ENCODE measurements around the gene STK32C.

The STK32C gene

DNA sequence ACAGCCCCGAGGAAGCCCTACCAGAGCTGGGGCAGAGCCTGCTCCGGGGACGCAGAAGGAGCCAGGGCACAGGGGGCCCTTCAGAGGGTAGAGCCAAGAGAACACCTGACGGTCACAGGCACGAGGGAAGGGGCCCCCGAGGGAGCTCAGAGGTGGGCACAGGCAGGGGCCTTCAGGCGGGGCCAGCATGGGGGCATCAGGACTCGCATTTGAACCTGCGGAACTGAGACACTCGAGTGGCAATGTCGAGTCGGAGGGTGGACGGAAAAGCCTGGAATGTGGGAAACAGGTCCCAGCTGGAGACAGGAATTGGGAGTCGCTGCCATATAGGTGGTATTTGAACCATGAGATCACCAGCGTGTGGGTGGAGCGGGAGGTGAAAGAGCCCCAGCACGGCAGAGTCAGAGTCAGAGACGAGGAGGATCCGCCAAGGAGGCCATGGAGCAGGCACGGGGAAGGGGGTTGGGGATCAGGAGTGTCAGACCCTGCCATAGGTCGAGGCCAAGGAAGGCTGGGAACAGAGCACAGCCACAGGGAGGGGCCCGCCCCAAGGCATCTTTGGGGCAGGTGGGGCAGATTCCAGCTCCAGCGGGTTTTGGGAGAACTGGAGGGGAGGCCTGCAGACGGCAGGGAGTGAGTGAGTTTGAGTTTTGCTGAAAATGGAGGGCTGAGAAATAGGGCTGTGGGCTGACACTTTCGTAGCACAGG, 13.8 kb downstream of the STK32C start:
- no peak overlapping the region for H3K27ac ChIP-seq (ENCODE audit: low read length)
- H3K4me3 ChIP-seq (ENCODE audit: low read length) = no peak overlapping the region
- DNase-seq (ENCODE audit: low read depth, low spot score) = no peak
- H3K4me1 ChIP-seq (ENCODE audit: control insufficient read depth, insufficient read depth, low read length) = peaks cover 9% of the 10 kb centered on the region
- WGBS (ENCODE audit: insufficient coverage, insufficient read length) = no CpG with 5 or more reads among the region's 25 CpGs
- no peaks in the 10 kb centered on the region for H3K27me3 ChIP-seq (ENCODE audit: control insufficient read depth, insufficient read depth, low read length)
- H3K36me3 ChIP-seq (ENCODE audit: control insufficient read depth, insufficient read depth, low read length) = no peaks in the 10 kb centered on the region
- H3K9me3 ChIP-seq (ENCODE audit: control insufficient read depth, insufficient read depth, low read length) = no peaks in the 10 kb centered on the region

DNA sequence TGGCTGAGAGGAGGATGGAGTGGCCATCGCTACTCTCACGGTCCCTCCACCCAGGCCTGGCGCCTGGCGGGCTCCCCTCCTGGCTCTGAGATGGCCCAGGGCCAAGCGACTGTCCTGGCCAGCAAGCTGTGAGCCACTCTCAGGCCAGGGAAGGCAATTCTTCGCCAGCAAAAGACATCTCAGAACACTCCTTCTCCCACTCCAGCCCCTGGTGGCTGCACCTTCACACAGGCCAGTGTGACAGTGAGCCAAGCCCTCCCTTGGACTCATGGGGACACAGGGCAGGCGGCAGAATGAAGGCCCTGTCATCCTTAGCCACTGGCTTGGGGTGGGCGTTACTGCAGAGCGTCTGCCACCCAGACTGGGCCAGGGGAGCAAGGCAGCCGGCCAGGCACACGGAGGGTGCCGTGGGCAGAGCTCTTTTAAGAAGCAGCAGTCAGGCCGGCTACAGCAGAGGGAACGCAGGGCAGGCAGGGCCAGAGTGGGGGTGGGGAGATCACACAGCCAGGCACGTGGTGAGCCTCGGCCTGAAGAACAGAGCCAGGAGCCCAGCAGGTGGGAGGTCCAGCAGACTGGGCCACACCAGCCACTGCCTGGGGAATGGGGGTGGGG, 14.4 kb downstream of the STK32C start:
- no peaks in the 10 kb centered on the region for H3K27me3 ChIP-seq (ENCODE audit: control insufficient read depth, insufficient read depth, low read length)
- no peaks in the 10 kb centered on the region for H3K9me3 ChIP-seq (ENCODE audit: control insufficient read depth, insufficient read depth, low read length)
- no CpG with 5 or more reads among the region's 16 CpGs for WGBS (ENCODE audit: insufficient coverage, insufficient read length)
- no peaks in the 10 kb centered on the region for H3K36me3 ChIP-seq (ENCODE audit: control insufficient read depth, insufficient read depth, low read length)
- peaks cover 9% of the 10 kb centered on the region for H3K4me1 ChIP-seq (ENCODE audit: control insufficient read depth, insufficient read depth, low read length)
- no peak overlapping the region for H3K27ac ChIP-seq (ENCODE audit: low read length)
- no peak for DNase-seq (ENCODE audit: low read depth, low spot score)
- no peak overlapping the region for H3K4me3 ChIP-seq (ENCODE audit: low read length)

DNA sequence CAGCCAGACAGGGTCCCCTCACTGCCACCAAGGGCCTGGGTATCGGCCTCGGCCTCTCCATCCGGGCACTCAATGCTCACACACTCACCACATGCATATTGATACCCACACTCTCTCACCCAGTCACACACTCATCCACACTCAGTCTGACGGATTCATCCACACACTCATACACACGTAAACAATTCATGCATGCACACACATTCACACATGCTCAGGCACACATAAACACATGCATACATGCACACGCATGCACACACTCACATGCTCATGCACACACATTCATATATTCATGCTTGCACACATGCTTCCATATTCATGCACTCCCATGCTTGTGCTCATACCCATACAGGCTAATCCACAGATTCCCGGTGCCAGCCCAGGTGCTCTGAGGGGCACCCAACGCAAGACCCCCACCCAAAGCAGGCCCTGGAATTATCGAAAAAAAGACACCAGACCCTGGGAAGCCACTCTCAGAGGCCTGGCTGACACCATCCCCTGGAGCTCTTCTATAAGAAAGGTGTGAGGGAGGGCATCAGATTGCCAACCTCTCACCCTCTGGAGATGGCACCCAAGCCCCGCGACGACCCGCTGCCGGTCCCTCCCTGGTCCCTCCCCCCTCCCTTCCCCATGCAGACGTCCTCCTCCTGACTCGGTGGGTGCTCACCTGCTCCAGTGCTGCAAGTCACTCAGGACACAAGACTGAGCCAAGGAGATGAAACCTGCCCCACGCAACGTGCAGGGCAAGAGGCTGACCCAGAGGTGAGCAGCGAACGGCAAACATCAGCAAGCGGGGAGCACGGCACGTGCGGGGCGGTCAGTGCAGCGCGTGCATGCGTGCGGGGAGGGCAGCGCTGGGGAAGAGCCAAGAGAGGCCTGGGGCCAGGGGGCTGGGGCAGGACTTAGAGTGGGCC, 15.2 kb downstream of the STK32C start:
- DNase-seq (ENCODE audit: low read depth, low spot score) = no peak
- WGBS (ENCODE audit: insufficient coverage, insufficient read length) = 100% methylated on average over 2 of the region's 30 CpGs
- no peaks in the 10 kb centered on the region for H3K36me3 ChIP-seq (ENCODE audit: control insufficient read depth, insufficient read depth, low read length)
- H3K4me3 ChIP-seq (ENCODE audit: low read length) = no peak overlapping the region
- H3K4me1 ChIP-seq (ENCODE audit: control insufficient read depth, insufficient read depth, low read length) = peaks cover 5% of the 10 kb centered on the region
- no peaks in the 10 kb centered on the region for H3K27me3 ChIP-seq (ENCODE audit: control insufficient read depth, insufficient read depth, low read length)
- no peak overlapping the region for H3K27ac ChIP-seq (ENCODE audit: low read length)
- H3K9me3 ChIP-seq (ENCODE audit: control insufficient read depth, insufficient read depth, low read length) = no peaks in the 10 kb centered on the region

DNA sequence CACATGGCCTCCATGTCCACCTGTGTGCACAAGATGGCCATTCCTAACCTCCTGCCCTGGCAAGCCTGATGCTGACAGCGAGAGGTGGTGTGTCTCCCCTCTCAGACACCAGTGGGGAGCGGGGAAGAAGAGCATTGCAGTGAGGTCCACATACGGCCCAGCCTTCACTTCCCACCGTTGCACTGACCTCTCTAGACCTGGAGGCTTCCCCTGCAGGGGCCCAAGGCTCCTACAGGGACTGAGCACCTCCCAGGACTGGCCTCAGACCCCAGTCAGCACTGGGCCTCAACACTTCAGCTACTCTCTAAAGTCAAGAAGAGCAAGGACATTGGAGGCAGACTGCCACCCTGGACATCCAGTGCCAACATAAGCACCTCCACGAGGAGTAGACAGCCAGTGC, 15.9 kb downstream of the STK32C start:
- no CpG with 5 or more reads among the region's 5 CpGs for WGBS (ENCODE audit: insufficient coverage, insufficient read length)
- no peaks in the 10 kb centered on the region for H3K9me3 ChIP-seq (ENCODE audit: control insufficient read depth, insufficient read depth, low read length)
- no peak for DNase-seq (ENCODE audit: low read depth, low spot score)
- H3K4me1 ChIP-seq (ENCODE audit: control insufficient read depth, insufficient read depth, low read length) = peaks cover 5% of the 10 kb centered on the region
- no peaks in the 10 kb centered on the region for H3K36me3 ChIP-seq (ENCODE audit: control insufficient read depth, insufficient read depth, low read length)
- no peaks in the 10 kb centered on the region for H3K27me3 ChIP-seq (ENCODE audit: control insufficient read depth, insufficient read depth, low read length)
- no peak overlapping the region for H3K27ac ChIP-seq (ENCODE audit: low read length)
- H3K4me3 ChIP-seq (ENCODE audit: low read length) = no peak overlapping the region

DNA sequence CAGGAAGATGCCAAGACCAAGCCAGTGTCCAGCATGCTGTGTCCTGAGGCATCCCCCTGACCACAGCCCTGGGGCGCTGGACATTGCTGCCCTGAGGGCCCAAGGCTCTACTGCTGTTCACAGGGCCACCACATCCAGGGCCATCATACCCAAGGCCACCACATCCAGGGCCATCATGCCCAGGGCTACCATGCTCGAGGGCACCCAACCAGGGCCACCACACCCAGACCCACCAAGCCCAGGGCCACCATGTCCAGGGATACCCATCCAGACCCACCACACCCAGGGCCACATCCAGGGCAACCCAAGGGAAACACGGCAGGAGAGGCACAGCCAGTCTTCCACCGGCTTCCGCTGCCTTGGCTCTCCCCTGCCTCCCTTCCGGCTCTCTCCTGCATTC, 17.1 kb downstream of the STK32C start:
- peaks cover 5% of the 10 kb centered on the region for H3K4me1 ChIP-seq (ENCODE audit: control insufficient read depth, insufficient read depth, low read length)
- H3K36me3 ChIP-seq (ENCODE audit: control insufficient read depth, insufficient read depth, low read length) = no peaks in the 10 kb centered on the region
- H3K9me3 ChIP-seq (ENCODE audit: control insufficient read depth, insufficient read depth, low read length) = no peaks in the 10 kb centered on the region
- no CpG with 5 or more reads among the region's 6 CpGs for WGBS (ENCODE audit: insufficient coverage, insufficient read length)
- DNase-seq (ENCODE audit: low read depth, low spot score) = no peak
- H3K27me3 ChIP-seq (ENCODE audit: control insufficient read depth, insufficient read depth, low read length) = no peaks in the 10 kb centered on the region
- H3K27ac ChIP-seq (ENCODE audit: low read length) = no peak overlapping the region
- no peak overlapping the region for H3K4me3 ChIP-seq (ENCODE audit: low read length)

DNA sequence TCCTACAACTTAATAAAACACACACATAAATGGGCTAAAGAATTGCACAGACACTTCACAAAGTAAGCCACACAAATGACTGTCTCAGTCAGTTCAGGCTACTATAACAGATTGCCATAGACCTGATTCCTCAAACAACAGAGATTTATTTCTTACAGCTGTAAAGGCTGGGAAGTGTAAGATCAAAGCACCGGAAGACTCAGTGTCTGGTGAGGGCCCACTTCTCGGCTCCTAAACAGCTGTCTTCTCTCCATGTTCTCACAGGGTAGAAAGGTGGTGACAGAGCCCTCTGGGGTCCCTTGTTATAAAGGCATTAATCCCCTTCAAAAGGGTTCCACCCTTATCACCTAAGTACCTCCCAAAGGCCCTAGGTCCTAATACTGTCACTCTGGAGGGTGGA, 18.3 kb downstream of the STK32C start:
- no CpG with 5 or more reads among the region's 2 CpGs for WGBS (ENCODE audit: insufficient coverage, insufficient read length)
- H3K4me3 ChIP-seq (ENCODE audit: low read length) = no peak overlapping the region
- no peaks in the 10 kb centered on the region for H3K9me3 ChIP-seq (ENCODE audit: control insufficient read depth, insufficient read depth, low read length)
- no peak overlapping the region for H3K27ac ChIP-seq (ENCODE audit: low read length)
- H3K4me1 ChIP-seq (ENCODE audit: control insufficient read depth, insufficient read depth, low read length) = peaks cover 5% of the 10 kb centered on the region
- no peak for DNase-seq (ENCODE audit: low read depth, low spot score)
- H3K36me3 ChIP-seq (ENCODE audit: control insufficient read depth, insufficient read depth, low read length) = no peaks in the 10 kb centered on the region
- H3K27me3 ChIP-seq (ENCODE audit: control insufficient read depth, insufficient read depth, low read length) = no peaks in the 10 kb centered on the region

DNA sequence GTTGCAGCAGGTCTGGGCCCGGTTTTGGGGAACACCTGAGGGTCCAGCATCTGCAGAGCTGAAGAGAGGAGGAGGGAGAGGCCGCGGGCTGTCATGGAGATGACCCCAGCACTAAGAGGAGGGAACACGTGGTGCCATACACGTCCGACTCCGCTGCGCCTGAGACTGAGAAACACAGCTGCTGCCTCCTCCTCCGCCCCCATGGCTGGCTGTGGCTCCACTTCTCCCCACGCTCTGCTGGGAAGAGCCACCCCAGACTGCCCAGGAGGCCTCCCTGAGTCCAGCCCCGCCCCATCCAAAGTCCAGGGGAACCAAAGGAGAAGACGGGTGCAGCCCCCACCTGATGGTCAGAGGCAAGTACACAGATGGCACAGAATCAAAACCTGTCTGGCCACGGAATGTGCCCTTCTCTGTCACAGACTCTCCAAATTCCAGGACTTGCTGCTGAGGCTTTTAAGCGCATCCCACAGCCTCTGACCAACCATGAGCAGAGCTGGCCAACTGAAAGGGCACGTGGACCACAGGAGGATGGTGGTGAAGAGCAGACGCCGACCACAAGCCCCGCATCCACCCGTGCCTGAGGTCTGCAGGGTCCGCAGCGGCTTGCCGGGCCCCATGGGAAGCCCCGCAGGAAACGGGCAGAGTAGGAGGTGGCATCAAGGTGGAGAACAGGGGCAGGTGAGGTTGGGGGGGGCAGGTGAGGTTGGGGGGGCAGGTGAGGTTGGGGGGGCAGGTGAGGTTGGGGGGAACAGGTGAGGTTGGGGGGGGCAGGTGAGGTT, 24.0 kb downstream of the STK32C start:
- Histone ChIP-seq H3K9me3 (ENCODE audit: control insufficient read depth, insufficient read depth, low read length) (no peaks in the 10 kb centered on the region), H3K4me1 (ENCODE audit: control insufficient read depth, insufficient read depth, low read length) (no peaks in the 10 kb centered on the region), H3K27ac (ENCODE audit: low read length) (no peak overlapping the region), H3K27me3 (ENCODE audit: control insufficient read depth, insufficient read depth, low read length) (no peaks in the 10 kb centered on the region), H3K36me3 (ENCODE audit: control insufficient read depth, insufficient read depth, low read length) (no peaks in the 10 kb centered on the region), H3K4me3 (ENCODE audit: low read length) (no peak overlapping the region)
- no peak for DNase-seq (ENCODE audit: low read depth, low spot score)
- WGBS (ENCODE audit: insufficient coverage, insufficient read length) = no CpG with 5 or more reads among the region's 24 CpGs

DNA sequence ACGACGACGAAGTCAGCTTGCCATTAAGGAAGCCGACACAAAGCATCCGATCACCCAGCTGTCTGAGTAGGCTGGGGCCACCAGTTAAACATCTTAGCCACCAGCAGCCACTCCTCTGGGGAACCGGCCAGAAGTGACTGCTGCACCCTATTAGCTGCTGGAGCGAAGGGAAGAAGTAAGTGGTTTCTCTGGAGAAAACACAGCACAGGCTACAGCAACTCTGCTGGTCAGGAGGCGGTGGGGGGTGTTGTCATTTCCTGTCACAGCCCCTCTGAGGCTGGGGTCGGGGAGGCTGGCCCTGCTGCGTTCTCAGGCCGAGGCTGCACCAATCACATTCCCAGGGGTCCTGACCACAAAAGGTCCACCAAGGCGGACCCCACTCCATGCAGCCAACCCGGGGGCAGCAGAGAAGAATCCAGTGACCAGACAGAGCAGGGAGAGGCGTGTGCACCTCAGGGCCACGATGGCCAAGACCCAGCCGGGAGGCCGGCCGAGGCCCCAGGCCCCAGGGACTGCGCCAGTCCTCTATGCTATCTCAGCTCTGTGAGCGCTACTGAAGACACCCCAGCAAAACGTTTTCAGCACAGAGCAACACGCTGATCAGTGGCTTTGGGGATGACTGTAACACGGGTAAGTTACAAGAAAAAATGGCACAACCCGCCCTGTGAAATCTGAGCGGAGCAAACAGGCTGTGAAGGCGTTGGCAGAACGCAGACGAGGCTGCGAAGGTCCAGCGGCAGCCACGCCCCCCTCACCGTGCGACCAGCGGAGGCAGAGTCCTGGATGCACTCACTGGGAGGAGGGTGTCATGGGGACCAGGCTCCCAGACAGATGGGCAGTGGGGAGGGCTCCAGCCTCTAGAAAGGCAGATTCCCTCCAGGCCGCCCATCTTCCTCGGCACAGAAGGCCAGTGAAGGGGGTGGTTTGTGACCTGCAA, 24.8 kb downstream of the STK32C start:
- WGBS (ENCODE audit: insufficient coverage, insufficient read length) = no CpG with 5 or more reads among the region's 36 CpGs
- H3K4me3 ChIP-seq (ENCODE audit: low read length) = no peak overlapping the region
- H3K9me3 ChIP-seq (ENCODE audit: control insufficient read depth, insufficient read depth, low read length) = no peaks in the 10 kb centered on the region
- no peak for DNase-seq (ENCODE audit: low read depth, low spot score)
- no peaks in the 10 kb centered on the region for H3K36me3 ChIP-seq (ENCODE audit: control insufficient read depth, insufficient read depth, low read length)
- H3K27ac ChIP-seq (ENCODE audit: low read length) = no peak overlapping the region
- no peaks in the 10 kb centered on the region for H3K27me3 ChIP-seq (ENCODE audit: control insufficient read depth, insufficient read depth, low read length)
- no peaks in the 10 kb centered on the region for H3K4me1 ChIP-seq (ENCODE audit: control insufficient read depth, insufficient read depth, low read length)

DNA sequence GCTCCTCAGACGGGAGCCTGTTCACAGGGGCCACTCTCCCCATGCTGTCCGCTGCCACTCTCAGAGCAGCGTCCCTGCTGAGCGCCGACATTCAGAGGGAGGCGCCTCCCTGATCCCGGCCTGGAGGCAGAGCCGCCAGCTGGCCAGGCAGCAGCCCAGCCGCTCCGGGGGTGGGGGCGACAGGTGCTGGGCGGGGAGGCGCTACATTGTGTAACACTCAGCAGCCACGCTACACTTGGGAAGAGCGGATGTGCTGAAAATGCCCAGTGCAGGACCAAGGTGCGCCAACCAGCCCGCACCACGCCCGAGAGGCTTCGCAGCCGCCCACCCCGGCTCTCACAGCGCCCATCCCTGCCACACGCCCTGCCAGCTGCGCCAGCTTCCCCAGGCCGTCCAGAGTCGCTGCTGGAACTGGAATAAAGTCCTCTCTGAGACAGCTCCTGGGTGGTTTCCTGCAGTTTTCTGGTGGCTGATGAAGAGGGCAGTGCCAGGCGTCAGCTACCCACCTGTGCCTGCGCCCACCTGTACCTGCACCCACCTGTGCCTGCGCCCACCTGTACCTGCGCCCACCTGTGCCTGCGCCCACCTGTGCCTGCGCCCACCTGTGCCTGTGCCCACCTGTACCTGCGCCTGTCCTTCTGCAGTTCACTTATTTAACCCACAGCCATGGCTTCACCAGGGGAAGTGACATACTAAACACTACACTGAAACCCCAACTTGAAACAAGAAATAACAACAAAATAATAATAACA, 25.7 kb downstream of the STK32C start:
- Histone ChIP-seq H3K27me3 (ENCODE audit: control insufficient read depth, insufficient read depth, low read length) (no peaks in the 10 kb centered on the region), H3K27ac (ENCODE audit: low read length) (no peak overlapping the region), H3K9me3 (ENCODE audit: control insufficient read depth, insufficient read depth, low read length) (no peaks in the 10 kb centered on the region), H3K4me3 (ENCODE audit: low read length) (no peak overlapping the region), H3K4me1 (ENCODE audit: control insufficient read depth, insufficient read depth, low read length) (no peaks in the 10 kb centered on the region), H3K36me3 (ENCODE audit: control insufficient read depth, insufficient read depth, low read length) (no peaks in the 10 kb centered on the region)
- WGBS (ENCODE audit: insufficient coverage, insufficient read length) = no CpG with 5 or more reads among the region's 34 CpGs
- DNase-seq (ENCODE audit: low read depth, low spot score) = no peak
